Stimulated activated CD8-positive, alpha-beta memory T cell treated with anti-CD3 and anti-CD28 coated beads, Interleukin-15, amount 100 ng/mL, for 48 hours (primary cell): ENCODE data around the gene HNRNPD.
"Not testable (repeated sequence)": the region's sequence is repeated elsewhere in the genome, so short reads cannot be mapped to it uniquely, and the experiment has no call there.

Experiments used
- DNase-seq, 2 donors: peaks; one replicate each; pipeline ENCODE4 v3.0.0-alpha.2; 2020; ENCODE audit warnings: low read depth in 2 of 2

Gene HNRNPD

DNA sequence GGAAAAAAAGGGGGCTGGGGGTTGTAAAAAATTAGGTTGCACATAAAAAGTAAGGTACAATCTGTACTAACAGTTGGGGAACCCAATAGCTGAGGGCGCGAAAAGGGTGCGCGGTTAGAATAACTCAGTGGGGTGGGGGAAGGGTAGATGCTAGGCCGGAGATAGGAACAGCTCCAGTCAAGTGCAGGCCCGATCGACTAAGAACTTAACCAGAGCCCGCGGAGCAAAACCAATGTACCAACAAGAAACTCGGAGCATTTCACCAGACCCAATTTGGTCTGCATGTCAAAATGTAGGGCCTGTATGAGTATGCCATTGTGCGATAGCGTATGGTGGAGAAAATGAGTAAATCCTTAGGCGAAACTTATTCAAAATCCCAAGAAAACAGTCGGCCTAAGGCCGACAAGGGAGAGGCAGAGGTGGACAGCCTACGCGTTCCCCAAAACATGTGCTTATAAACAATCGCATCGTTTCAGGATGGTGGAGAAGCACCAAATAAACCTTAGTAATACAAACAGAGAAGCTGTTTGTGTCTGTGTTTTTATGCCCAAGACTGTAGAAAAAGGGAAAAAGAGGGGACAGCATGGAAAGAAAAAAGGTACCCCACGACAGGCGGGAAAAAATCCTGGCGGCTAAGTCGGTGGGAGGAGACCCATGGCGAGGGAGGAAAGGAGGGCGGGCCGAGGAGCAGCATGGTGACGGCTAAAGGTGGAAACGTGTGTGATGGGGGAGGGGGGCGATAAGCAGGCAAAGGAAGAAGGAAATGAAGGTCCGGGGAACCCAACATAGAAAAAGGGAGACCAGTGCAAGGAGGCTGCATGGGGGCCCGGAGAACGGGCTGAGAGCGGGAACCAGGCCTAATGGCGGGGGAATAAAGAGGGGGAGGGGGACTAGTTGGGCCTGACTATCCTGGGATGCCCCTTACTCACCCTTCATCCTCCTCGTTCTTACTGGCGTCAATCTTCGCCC lies 990 bp downstream of the HNRNPD start:
- peak; percentile 72 to 73 for DNase-seq

DNA sequence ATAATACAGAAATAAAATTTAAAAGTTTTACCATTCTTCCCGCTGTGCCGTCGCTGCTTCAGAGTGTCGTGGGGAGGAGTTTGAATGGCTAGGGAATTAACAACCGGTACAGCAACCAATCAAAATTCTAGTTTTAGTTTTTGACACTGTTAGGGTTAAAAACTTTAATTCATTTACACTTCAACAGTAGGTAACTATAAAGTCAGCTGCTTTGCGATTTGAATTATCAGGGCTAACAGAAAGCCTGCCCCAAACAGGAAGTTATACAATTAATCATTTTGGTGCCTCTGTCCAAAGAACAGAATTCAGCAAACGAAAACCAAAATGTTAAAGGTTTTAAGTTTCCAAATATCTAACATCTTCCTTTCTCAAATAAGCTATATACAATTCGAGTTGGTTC lies 2.3 kb downstream of the HNRNPD start:
- DNase-seq = no peak

DNA sequence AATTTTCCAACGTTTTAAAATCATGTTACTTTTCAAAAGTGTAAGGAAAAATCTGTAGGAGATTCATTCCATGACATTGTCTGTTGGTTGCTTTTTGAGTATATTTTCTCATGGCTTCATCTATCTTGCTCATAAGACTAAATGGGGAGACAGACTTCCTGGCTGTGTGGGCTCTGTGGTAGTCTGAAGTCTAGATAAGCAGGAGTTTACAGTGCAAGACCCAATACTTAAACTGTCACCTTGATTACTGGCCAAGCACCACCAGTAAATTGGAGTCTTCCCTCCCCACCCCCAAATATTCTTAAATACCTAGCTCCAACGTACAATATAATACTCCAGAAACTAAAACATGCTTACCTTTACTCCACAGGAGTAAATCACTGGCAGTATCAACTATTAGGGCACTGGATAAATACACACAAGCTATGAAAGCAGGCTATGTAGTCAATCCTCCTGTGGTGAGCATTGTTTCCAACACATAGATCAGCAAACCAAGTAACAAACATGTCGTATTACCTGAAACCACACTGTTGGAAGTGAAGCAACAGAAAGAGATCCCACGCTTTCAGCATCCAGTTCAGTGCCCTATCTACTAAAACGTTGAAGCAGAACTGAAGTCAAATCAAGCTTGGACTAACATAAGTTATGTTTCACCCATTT lies 6.2 kb downstream of the HNRNPD start:
- DNase-seq = no peak

DNA sequence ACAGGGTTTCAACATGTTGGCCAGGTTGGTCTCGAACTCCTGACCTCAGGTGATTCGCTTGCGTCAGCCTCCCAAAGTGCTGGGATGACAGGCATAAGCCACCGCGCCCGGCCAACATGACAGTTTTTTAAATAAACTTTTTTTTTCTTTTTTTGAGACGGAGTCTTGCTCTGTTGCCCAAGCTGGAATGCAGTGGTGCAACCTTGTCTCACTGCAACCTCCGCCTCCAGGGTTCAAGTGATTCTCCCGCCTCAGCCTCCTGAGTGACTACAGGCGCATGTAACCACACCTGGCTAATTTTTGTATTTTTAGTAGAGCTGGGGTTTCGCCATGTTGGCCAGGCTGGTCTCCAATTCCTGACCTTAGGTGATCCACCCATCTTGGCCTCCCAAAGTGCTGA lies 7.4 kb downstream of the HNRNPD start:
- not testable (repeated sequence) for DNase-seq

DNA sequence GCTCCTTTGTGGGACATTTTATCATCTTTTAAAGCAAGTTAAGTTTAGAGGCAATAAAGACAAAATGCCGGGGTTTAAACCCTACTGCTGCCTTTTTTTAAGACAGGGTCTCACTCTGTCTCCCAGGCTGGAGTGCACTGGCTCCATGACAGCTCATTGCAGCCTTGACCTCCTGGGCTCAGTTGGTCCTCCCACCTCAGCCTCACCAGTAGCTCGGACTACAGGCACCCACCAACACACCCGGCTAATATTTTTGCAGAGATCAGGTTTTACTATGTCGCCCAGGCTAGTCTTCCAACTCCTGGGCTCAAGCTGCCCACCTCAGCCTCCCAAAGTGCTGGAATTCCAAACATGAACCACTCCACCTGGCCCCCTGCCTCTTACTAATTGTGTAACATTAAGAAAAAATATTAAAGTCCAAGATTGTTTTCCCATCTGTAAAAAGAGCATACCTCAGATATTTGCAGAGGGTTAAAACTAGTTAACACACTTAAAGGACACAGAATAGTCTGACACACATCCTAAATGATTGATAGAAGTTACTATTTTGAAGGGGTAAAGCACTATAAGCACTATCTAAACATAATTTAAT lies 9.8 kb downstream of the HNRNPD start:
- DNase-seq = no peak

DNA sequence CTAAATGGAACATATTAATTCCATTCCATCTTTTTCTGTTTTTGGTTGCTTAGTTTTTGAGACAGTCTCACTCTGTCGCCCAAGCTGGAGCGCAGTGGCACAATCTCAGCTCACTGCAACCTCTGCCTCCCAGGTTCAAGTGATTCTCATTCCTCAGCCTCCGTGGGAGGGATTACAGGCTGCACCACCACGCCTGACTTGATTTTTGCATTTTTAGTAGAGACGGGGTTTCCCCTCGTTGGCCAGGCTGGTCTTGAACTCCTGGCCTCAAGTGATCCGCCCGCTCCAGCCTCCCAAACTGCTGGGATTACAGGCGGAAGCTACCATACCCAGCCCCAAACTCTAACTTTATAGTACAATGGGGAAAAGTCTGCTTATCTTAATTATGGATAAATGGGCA lies 11.2 kb downstream of the HNRNPD start:
- no peak for DNase-seq

DNA sequence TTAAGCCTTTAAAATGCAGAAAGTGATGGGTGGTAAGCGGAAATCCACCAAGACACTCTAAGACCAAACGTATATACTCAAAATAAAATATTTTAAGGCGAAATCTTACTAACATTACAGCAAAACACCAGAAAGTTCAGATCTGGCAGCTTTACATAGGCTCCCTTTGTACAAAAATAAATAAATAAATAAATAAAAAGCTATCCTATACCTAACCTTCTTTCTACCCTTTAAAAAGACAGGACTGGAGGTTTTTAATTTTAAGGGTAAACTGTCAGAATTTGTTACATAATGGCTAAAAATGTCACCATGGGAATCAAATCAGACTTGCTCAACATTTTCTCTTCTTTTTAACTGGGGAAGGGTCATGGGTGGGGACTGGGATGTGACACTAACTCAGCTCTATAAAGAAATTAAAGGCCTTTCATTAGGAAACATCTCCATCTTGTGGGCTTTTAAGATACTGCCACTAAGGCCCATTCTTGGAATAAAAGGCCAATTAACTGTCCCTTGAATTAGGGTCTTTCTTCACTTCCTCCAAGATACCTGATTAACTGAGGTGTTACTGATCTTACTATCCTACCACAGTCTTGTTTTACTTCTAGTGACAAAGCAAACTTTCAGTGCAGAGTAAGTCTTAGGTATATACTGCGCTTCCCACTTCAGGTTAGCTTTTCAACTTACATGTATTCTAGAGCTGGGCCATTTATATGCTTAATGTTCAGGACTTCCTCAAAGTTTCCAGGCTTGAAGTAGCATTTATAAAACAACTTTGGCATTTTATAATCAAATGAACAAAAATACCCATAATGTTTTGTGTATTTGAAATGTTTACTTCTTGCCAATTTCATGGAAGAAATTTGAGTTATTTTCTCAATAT lies 13.3 kb downstream of the HNRNPD start:
- no peak for DNase-seq

DNA sequence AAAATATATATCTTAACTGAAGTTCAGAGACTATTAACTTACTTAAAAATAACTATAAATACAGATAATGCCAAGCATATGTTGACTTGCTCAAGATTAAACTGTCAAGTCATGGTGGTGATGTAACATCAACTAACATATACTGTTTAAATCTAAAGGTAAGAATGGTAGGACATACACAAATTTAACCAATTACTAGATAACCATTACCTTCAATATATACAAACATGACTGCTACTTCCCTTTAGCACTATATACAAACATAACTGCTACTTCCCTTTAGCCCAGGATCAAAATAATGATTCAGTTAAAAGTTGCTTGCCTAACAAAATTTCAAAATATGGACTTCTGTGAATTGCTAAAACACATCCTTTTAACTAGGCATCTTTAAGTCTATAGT lies 14.9 kb downstream of the HNRNPD start:
- DNase-seq = no peak

DNA sequence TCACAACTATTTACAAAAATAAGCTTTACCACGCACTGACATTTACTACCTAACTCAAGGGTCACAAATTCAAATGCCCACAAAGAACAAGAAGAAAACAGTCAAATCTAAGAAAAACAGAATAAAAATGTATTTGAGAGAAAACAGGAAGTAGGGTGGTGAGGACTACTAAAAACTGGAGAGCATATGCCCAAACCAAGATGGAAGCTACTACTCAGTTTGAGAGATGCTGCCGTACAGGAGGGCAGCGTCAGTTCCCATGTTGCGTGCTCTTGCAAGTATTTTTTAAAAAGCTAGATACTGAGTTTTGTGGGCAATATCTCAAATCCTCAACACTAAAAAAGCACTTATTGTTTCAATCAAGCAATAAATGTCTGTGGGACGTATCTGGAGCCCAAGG lies 16.2 kb downstream of the HNRNPD start:
- DNase-seq = no peak

DNA sequence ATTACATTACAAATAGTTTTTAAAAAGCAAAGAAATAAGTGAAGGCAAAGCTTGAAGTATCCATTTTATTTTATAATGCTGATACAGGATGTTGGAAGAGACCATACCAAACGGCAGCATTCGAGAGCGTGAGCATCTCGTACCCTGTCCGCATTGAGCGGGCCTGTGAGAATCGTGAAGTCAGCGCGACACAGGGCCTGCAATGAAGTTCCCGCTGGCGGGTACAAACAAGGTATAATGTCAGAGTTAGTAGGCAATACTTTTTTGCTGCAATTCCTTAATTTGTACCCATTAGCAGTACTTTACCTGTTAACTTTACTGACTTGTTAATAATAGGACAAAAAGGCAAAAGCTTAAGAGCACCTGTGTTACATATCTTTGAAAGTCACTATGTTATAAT lies 19.0 kb downstream of the HNRNPD start:
- no peak for DNase-seq

DNA sequence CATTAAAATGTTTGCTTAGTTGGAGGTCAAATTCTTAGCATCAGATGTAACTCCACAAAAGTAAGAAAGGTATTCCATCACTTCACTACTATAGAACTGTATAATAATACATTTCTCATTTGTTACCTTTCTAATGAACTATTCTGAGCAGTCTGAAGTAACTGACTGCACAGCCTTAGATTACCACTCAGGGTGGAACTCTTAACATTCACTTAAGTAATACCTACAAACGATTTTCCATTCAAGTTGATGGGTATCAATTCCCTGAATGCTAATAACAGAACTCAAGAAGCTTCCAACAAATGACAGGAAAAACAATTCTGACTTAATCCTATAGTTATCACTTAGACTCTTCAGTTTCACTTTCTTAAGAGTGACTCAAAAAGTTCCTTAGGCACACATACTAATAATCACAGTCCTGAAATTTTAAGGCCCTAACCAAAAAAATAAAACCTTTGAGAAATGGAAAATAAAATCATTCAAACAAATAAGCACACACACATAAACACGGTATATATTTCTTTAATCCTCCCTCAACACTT lies 20.9 kb downstream of the HNRNPD start:
- no peak for DNase-seq

DNA sequence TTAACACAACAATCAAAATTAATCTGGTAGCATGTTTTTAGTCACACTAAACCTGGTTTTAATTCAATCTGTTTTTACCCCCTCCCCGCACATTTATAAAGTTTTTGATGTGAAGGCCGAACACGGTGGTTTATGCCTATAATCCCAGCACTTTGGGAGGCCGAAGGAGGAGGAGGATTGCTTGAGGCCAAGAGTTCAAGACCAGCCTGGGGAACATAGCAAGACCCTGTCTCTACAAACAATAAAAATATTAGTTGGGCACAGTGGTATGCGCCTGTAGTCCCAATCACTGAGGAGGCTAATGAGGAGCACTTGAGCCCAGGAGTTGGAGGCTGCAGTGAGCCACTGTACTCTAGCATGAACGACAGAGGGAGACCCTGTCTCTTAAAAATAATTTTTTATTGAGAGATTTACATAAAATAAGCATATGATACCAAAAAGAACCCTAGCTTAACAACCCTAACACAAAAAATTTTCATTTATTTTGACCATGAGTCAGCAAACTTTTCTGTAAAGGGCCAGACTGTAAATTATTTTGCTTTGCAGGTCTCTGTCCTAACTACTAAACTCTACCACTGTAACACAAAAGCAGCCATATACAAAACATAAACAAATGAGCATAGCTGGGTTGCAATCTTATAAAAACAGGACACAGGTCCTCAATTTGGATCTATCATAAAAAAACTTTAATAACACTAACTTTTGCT lies 21.5 kb downstream of the HNRNPD start:
- DNase-seq = no peak

DNA sequence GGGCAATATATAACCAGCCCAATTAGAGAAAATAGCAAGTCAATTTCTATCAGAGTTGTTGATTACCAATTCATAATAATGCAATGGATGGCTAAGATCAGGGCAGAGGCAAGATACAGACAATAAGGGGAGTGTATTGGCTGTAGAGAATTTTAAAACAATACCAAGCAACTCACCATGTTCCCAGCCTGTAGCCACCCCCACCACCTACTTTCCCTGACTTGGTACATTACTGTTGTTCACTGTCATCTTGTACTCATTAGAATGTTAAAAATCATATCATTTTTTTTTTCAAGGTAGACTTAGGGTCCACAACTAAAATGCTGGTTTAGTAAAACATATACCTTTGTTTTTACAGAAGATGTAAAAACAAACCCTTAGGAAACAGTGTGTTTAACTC lies 27.7 kb downstream of the HNRNPD start:
- DNase-seq = no peak

DNA sequence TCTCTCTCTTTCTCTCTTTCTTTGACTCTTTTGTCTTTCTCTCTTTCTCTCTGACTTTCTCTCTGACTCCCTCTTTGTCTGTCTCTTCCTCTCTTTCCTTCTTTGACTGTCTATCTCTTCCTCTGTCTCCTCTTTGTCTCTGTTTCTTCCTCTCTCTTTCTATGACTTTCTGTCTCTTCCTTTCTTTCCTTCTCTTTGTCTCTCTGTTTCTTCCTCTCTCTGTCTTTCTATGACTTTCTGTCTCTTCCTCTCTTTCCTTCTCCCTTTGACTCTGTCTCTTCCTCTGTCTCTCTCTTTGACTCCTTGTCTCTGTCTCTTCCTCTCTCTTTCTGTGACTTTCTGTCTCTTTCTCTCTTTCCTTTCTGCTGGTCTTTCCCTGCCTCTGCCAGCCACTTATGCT lies 38.7 kb downstream of the HNRNPD start:
- DNase-seq = no peak

DNA sequence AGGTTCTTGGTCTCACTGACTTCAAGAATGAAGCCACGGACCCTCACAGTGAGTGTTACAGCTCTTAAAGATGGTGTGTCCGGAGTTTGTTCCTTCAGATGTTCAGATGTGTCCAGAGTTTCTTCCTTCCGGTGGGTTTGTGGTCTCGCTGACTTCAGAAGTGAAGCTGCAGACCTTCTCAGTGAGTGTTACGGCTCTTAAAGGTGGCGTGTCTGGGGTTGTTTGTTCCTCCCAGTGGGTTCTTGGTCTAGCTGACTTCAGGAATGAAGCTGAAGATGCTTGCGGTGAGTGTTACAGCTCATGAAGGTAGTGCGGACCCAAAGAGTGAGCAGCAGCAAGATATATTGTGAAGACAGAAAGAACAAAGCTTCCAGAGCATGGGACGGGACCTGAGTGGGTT lies 40.1 kb downstream of the HNRNPD start:
- DNase-seq = not testable (repeated sequence)

DNA sequence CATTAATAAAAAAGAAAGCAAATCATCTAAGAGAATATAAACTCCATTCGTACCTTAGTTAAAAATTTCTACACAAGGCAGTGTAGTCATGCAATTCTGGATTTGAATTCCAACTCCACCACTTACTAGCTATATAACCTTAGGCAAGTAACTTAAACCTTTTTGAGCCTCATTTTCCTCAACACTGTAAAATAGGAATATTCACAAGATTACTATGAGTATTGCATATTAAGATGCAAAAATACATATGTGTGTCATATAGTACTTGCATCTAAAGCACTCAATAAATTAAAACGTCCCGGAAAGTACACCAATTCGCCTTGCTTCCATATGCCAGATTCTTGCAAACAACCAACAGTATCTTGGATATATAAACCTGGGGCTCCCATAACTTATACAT lies 42.0 kb downstream of the HNRNPD start:
- DNase-seq = no peak

DNA sequence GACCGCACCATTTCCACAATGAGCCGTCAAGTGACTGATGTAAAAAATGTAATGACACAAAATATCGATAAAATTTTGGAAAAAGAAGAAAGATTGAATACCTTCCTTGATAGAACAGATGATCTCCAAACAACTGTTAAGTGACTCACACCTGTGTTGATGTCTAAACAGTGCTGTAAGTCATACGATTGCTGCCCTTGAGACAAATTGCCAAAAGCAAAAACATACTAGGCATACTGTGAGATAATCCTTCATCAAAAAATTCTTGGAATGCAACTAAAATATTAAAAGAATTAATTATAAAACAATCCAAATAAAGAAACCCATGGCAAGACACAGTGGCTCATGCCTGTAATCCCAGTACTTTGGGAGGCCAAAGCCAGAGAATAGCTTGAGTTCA lies 53.4 kb downstream of the HNRNPD start:
- DNase-seq = no peak

DNA sequence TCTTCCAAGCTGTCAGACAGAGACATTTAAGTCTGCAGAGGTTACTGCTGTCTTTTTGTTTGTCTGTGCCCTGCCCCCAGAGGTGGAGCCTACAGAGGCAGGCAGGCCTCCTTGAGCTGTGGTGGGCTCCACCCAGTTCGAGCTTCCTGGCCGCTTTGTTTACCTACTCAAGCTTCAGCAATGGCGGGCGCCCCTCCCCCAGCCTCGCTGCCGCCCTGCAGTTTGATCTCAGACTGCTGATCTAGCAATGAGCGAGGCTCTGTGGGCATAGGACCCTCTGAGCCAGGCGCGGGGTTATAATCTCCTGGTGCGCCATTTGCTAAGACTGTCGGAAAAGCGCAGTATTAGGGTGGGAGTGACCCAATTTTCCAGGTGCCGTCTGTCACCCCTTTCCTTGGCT lies 70.7 kb downstream of the HNRNPD start:
- not testable (repeated sequence) for DNase-seq
